HG02610 (cell line): ENCODE data around the gene TXNIP.

Experiments used
- ATAC-seq: cut with Tn5 transposase; IDR thresholded peaks from one replicate; pipeline ENCODE4 v1.9.1; 2021; ENCODE audit warnings: mild to moderate bottlenecking, moderate library complexity; ENCODE audit not compliant: unreplicated experiment

The TXNIP gene

DNA sequence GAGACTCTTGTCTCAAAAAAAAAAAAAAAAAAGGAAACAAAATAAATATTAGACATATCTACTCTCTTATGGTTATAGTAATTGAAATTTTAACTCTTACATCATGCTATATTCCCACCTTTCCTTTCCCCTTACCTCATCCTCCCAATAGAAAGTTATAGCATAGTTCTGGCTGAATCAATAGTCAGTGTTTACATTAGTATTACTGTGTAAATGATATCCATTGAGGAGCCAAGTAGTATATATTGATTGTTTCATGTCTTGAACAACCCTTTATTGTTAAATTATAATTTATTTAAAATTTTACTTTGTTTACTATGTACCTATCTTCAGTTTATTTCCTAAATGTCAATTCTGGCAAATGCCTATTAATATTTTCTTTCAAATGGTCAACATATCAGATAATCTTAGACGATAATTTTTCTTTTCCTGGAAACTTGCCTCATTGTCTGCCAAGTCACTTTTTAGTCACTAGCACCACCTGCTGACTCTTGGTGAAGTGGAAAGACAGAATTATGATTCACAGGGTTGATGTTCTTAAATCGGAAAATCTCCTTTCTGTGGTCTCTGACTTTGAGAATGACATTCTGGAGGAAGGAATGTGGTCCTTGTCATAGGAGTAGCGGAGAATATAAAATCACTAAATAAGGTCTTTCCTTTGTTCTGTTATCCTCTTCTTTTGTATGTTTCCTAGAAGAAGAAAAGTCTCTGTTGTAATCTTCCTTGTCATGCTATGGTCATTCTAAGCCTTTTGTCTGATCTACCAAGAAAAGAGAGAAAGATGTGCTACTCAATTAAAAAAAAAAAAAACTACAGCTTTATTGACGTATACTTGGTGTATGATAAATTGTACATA, 16.6 kb upstream of the TXNIP start:
- no peak for ATAC-seq

DNA sequence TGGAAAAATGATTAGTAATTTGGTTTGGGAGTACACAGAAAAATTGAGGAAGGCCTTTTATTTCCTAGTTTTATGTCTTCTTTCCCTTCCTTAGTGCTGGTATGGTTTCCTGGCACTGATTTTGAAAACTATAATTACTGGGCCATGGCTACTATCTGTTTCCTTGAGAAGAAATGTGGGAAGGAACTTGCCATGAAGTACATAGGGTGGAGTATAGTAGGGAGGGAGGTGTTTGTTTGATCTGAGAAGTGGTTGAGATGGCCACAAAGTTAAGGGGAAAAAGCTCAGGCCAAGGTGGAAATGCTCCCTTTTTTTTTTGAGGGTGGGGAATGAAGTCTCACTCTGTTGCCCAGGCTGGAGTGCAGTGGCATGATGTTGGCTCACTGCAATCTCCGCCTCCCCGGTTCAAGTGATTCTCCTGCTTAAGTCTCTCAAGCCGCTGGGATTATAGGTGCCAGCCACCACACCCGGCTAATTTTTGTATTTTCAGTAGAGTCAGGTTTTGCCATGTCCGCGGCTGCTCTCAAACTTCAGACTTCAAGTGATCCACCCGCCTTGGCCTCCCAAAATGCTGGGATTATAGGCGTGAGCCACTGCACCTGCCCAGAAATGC, 13.9 kb upstream of the TXNIP start:
- ATAC-seq: no peak

DNA sequence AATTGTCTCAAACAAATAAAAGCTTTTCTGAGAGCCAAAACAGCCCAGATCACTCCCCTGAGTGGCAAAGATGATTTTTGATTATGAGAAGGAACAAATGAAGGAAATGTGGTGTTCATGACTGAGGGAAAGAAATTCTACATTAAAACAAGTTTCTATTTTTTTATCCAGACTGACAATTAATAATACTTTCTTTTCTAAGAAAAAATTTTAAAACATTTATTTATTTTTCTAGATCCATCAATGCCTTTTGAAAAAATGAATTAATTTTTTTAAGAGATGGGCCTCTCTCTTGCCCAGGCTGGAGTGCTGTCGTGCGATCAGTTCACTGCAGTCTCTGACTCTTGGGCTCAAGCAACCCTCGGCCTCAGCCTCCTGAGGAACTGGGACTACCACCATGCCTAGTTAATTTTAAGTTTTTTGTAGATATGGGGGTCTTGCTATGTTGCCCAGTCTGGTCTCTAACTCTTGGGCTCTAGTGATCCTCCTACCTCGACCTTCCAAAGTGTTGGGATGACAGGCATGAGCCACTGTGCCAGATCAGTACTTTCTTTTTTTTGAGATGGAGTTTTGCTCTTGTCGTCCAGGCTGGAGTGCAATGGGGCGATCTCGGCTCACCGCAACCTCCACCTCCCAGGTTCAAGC, 11.2 kb upstream of the TXNIP start:
- no peak for ATAC-seq

DNA sequence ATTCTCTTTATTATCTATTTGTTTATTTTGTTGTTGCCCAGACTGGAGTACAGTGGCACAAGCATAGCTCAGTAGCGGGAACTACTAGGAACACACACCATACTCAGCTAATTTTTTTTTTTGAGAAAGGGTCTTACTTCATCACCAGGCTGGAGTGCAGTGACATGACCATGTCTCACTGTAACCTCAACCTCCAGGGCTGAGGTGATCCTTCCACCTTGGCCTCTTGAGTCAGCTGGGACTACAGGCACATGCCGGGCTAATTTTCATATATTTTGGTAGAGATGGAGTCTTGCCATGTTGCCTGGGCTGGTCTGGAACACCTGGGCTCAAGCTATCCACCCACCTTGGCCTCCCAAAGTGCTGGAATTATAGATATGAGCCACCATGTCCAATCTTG, 5.3 kb upstream of the TXNIP start:
- no peak for ATAC-seq

DNA sequence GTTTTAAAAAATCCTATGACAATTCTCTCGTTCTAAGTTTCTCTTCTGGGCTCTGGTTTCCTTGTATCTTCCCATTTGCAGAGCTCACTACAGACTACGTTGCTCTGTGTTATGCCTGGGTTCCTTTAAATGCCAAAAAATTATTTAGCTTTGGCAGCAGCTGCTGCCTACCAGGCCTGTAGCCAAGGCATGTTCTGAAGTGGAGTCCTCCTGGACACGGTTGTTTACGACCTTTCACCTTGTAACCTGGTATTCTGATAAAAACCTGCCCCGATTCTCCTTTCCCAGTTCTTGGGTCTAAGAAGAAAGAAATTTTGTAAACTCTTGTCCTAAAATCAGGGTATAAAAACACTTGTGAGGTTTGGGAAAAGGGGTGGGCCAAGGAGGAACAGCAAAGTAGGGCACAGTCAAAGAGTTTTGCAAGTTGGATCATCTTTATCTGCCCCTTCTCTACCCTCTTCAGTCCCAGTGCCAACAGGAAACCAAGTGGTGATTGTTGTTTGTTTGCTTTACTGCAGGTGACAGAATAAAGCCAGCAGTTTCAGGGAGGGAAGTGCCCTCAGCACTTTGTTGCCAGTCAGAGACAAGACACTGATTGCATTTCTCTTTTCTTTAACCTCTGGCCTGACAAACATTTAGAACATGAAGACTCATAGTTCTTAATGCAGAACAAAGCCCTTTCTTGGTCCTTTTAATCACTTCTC, 3.1 kb upstream of the TXNIP start:
- ATAC-seq: no peak

DNA sequence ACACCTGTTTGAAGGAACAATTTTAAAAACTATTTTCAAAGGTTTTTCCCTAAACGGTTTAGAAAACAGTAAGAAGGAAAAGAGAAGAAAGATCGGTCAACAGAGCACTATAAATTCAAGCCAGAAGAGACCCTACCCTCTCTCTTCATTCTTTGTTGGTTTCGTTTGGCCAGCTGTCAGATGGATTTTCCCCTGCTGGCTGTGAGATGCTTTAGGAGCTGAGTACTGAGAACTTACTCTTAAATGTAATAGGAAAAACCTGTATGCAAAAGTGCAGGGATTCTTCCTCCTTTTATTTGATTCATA, 1.3 kb upstream of the TXNIP start:
- ATAC-seq: no peak

DNA sequence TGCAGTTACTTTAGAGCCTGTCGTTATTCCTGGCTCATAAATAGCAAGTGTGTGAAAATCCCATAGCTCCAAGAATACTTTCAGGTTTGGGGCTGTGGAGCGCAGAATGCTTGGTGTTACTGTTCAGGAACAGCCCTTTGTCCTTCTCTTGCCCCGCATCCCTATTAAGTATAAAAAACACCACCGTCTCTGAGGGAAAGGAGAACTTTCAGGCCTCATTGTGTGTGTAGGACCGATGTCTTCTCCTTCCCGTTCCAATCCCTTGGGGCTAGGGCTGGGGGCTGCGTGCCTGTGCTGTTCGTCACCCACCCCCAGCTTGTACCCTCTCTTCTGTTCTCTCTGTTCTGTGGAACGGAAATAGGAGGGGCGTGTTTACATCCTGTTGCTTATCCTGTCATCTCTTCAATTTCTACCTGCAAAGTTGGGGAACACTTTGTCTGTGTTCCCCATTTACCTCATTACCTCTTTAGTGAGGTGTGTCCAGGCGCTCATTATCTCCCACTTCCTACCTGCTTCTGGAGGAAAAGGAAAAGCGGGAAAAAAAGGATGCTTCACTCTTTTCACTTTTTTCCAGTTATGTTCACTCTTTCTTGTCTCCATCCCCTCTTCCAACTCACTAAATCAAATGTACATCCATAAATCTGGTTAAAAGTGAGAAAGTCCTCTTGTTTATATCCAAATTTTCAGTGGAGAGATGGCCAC, 788 bp upstream of the TXNIP start:
- ATAC-seq: peak; percentile 26

DNA sequence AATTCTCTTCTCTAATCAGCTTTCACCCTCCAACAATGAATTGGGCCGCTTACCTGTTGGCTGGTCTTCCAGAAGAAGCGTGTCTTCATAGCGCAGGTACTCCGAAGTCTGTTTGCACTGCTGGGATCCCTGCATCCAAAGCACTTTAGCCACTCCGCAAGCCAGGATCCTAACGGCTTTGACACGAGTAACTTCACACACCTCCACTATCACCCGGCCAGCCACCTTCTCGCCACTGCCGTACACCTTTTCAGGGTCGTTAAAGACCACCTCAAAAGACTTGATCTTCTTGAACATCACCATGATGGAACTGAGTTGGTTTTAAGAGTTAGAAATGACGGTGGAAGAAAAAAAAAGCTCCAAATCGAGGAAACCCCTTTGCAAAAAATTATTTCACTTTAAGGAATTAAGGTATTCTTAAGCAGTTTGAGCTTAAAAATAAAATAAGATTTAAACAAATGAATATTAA, 381 bp downstream of the TXNIP start:
- ATAC-seq: no peak

DNA sequence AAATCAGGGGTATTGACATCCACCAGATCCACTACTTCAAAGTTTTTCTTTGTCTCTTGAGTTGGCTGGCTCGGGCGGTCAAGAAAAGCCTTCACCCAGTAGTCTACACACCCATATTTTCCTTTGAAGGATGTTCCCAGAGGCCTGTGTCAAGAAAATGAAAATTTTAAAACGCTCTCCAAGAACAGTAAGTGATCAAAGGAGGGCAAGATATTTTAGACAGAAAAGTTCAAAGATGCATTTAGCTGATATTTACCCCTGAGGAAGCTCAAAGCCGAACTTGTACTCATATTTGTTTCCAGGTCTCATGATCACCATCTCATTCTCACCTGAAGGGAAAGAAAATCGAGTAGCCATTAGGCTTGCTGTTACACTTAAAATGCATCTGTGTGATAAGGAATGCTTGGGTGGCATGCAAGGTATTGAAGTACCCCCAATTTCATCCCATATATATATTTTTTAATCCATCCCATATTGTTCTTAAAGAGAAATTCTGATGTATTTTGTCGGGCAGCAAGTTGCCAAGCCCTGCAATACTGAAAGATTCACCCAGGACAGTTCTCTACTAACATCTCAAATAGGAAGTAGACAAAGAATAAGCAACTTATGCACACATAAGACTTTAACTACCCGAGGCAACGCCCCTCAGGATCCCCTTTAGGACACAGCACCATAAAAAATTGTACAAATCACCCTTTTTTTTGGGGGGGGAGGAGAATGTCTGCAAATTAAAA, 1.1 kb downstream of the TXNIP start:
- ATAC-seq: no peak

DNA sequence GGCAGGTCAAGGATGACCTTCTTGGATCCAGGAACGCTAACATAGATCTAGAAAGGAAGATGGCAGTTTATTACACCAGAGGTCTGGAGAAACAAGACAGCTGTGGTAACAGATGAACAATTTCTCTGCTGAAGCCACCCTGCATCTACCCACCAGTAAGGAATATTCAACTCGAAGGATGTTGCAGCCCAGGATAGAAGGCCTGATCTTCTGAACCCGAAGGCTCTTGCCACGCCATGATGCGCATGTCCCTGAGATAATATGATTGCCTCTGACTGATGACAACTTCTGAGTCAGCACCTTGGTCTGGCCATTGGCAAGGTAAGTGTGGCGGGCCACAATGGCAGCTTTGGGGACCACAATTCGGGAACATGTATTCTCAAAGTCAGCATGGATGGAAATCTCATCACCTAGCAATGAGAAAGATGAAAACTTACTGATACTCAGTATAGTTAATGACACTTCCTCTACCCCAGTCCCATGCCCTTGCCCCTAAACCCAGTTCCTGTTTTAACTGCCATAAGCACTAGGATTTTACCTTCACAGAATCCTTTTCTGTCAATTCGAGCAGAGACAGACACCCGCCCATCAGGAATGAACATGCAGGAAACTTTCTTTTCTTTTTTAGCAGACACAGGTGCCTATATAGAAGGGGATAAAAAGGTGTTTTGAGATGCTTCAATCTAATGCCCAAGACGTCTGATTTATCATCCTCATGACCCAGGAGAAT, 1.8 kb downstream of the TXNIP start:
- no peak for ATAC-seq

DNA sequence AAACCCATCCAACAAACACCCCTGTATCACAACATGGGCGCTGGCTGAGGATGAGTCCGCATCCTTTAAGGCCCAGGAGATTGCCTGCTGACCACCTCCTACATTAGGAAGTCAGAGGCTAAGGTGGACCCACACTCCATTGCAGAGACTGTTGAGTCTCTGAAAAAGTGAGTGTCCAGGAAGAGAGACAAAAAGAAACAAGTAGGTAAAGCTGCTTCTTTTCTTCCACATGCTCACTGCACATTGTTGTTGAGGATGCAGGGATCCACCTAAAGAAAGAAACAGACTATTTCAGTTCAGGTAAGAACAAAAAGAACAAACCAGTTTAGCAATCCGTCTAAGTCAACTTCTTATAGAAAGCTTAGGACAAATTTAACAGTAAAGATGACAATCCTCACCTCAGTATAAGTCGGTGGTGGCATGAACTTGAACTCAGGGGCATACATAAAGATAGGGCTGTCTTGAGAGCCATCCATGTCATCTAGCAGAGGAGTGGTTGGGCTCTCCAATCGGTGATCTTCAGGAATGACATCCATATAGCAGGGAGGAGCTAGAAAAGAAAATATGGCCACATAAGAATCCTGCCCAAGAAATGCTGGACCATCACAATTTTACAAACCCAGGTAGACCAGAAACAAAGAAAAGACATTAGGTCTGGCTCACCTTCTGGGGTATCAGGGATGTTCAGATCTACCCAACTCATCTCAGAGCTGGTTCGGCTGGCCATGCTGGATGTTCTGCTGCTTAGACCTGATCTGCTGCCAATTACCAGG, 2.6 kb downstream of the TXNIP start:
- no peak for ATAC-seq

DNA sequence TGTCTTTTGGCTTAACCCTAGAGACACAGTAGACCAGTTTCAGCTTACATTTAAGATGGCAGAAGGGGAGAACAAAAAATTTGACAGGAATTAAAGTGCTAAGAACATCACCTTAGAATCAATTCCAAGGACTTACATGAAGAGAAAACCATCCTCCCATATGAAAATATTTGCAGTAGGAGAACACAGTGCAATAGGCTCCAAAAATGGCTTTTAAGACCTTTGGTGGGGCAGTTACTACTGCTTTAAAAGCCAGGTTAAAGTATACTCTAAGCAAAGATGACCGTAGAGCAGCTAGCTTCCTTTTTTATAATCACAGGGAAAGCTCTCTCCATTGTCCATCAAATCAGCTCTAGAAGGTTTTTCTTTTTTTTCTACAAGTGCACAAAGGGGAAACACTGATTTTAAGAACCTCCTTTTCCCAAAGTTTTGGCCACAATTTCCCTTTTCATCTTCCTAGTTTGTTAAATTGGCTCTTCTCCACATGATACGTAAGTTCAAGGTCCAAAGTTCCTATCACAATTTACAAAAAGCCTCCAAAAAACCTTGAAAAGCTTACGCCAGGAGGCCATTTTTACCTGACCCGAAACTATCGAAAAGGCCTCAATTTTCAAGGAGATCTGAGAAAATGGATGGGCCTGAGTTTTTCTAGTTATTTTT, 3.3 kb downstream of the TXNIP start:
- no peak for ATAC-seq

DNA sequence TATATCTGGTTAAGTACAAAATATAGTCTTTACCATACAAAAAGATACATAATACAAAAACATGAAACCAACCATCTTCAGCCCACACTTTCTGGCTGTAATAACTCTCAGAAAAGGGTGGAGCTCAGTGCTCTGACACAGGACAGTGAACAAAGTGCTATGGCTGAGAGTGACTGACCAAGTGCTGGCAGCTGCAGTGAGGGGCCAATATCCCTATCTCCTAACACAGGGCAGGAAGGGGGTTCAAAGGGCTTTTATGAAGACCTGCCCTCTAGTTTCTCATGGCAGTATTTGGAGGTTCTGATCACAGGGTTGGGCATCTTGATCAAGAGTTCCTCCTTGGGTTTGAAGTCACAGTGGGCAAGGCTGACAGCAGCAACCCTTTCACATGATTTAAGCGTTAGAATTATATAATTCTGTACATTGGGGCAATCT, 3.9 kb downstream of the TXNIP start:
- ATAC-seq: no peak

DNA sequence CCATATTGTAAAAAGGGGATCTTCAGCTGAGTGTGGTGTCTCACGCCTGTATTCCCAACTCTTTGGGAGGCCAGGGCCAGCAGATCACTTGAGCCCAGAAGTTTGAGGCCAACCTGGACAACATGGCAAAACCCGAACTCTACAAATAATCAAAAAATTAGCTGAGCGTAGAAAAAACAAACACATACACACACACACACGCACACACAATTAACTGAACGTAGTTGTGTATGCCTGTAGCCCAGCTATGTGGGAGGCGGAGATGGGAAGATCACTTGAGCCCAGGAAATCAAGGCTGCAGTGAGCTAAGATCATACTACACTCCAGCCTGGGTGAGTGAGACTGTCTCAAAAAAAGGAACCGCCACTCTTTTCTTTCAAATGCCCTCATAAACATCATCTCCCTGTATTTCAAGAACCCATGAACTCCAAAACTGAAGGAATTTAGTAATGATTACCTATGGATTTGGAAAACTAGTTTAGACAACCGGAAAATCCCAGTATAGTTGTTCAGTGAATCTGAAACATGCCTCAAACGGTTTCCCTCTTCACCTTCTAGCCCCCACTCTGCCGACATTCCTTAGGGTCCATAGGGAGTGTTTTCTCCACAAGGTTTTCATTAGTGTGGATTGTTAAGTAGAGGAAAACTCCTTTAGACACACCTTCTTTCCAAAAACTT, 4.5 kb downstream of the TXNIP start:
- no peak for ATAC-seq

DNA sequence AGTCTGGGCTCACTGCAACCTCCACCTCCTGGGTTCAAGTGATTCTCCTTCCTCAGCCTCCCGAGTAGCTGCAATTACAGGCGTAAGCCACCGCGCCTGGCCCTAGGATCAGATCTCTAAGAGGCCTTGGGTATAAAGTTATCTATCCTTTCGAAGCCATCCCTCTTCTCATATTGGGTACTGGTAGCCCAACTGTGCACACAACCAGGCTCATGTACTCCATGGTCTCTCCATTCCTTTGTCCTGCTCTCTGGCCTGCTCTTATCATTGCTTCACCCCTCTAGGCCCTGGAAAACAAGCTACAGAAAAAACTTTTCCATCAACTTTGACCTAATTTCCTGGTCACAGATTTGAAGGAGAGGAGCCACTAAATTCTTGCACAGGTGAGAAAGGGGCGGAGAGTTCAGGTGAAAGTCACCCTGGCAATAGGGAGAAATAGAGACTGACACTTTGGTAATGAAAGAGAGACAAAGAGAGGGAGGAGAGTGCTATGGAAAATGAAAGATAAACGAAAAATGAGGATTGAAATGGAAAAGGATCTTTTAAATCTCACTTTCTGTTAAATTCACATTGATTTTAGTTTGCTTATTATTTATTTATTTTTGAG, 6.0 kb downstream of the TXNIP start:
- ATAC-seq: no peak

DNA sequence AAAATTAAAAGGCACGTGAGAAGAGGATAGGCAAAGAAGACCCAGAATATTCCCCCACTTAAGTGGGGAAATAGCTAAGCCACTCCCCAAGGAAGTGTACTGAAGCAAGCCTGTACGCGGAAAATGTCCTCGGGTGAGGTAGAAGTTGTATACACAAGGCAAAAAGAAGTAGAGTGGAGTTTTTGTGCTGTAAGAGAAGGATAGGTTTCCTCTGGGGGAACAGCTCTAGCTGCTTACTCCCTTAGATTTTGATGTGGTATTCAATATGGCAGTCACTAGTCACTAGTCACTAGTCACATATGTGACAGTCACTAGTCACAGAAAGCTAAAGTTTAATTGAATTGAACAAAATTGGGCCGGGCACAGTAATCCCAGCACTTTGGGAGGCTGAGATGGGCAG, 7.6 kb downstream of the TXNIP start:
- ATAC-seq: no peak

DNA sequence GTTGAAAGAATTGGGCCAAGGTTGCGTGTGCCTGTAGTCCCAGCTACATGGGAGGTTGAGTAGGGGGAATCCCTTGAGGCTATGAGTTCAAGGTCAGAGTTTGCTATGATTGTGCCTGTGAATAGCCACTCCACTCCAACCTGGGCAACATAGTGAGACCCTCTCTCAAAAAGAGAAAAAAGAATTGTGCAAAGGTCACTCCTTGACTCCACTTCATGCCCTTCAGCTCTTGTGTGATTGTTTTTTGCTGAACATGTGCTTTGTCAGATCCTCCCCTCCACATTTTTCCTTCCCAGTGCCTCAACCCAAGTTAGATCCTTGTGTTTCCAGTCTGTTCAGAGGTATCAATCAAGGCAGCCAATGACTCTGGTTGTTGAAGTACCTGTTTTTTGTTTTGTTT, 8.5 kb downstream of the TXNIP start:
- ATAC-seq: no peak
